Endothelial cell of umbilical vein (primary cell): Measurements from ENCODE around the gene RALB. TPM values are rescaled to one million over a fixed set of nuclear protein-coding genes. Genes with fewer than 3 reads are reported as not detected.

Source experiments
- BruUV-seq: library from RNA; stranded (reverse); fragments of 400-500 nt; replicated peaks from 2 replicates; lab custom pipeline; 2021; lab: Mats Ljungman, UMichigan
- CTCF ChIA-PET: fragments of 300-600, 350-600 bp; sonication (Branson Sonifier 250); formaldehyde crosslinking; loops from one replicate; lab custom pipeline; 2021; ENCODE audit warnings: antibody characterized with exemption, inconsistent platforms; lab: Charles Lee
- POLR2A ChIA-PET: fragments of 300-600, 350-600 bp; sonication (Branson Sonifier 250); formaldehyde crosslinking; loops from one replicate; lab custom pipeline; 2021; ENCODE audit warnings: antibody characterized with exemption, inconsistent platforms; lab: Charles Lee
- DNase-seq: peaks from one replicate; pipeline ENCODE4 v3.0.0-alpha.2; 2011; ENCODE audit warnings: low read depth, low spot score
- FAIRE-seq: peaks from 2 replicates; lab custom pipeline; 2011; peaks lifted over from hg19 to GRCh38; lab: Jason Lieb, UNC
- H2AFZ ChIP-seq: 2 replicates; pipeline ENCODE4 v1.6.0; 2012; ENCODE audit warnings: low read depth, low read length, control low read depth, inconsistent platforms
- H3K27ac ChIP-seq: 2 replicates; pipeline ENCODE4 v1.5.1; 2011; ENCODE audit warnings: low read depth, mild to moderate bottlenecking, control low read depth, low read length, moderate library complexity; ENCODE audit not compliant: insufficient read depth
- H3K27me3 ChIP-seq, 2 experiments: 2 replicates each; pipeline versions ENCODE4 v1.6.0 to v1.6.1; 2011; ENCODE audit warnings: low read length in 2 of 2, mixed read lengths in 1 of 2; ENCODE audit not compliant: control insufficient read depth in 2 of 2, insufficient read depth in 2 of 2
- H3K36me3 ChIP-seq, 2 experiments: 2 replicates in 1 of 2; 3 replicates in 1 of 2; pipeline ENCODE4 v1.5.1; 2011; ENCODE audit warnings: low read length in 2 of 2, mild to moderate bottlenecking in 1 of 2, moderate library complexity in 1 of 2; ENCODE audit not compliant: control insufficient read depth in 2 of 2, insufficient read depth in 2 of 2; ENCODE audit errors: extremely low read depth in 1 of 2
- H3K4me1 ChIP-seq: 3 replicates; pipeline ENCODE4 v1.5.1; 2011; ENCODE audit warnings: mild to moderate bottlenecking, low read length; ENCODE audit not compliant: control insufficient read depth, insufficient read depth; ENCODE audit errors: extremely low read depth
- H3K4me2 ChIP-seq: 2 replicates; pipeline ENCODE4 v1.6.1; 2011; ENCODE audit warnings: low read length, control low read depth, mixed read lengths; ENCODE audit not compliant: insufficient read depth
- H3K4me3 ChIP-seq, 3 experiments: fragments of 200-600 bp in 1 of 3; sonication (generic), shearing (Covaris generic) in 1 of 3; replicated peaks in 1 of 3; 2 replicates each; pipeline ENCODE4 v1.5.1; 2011 to 2016; ENCODE audit warnings: control low read depth in 3 of 3, low read length in 3 of 3, mild to moderate bottlenecking in 2 of 3, inconsistent platforms in 1 of 3, low read depth in 1 of 3, moderate library complexity in 1 of 3; ENCODE audit not compliant: insufficient read depth in 1 of 3
- H3K79me2 ChIP-seq: 2 replicates; pipeline ENCODE4 v1.6.0; 2012; ENCODE audit warnings: low read length, inconsistent platforms; ENCODE audit not compliant: control insufficient read depth, insufficient read depth
- H3K9ac ChIP-seq: replicated peaks from 2 replicates; pipeline ENCODE3; 2011; ENCODE audit warnings: low read length, control low read depth; ENCODE audit not compliant: insufficient read depth; ENCODE audit errors: extremely low read depth
- H3K9me1 ChIP-seq: replicated peaks from 3 replicates; pipeline ENCODE4 v1.6.0; 2011; ENCODE audit warnings: mild to moderate bottlenecking, low read length; ENCODE audit not compliant: control insufficient read depth, insufficient read depth; ENCODE audit errors: extremely low read depth
- H3K9me3 ChIP-seq: replicated peaks from 2 replicates; pipeline ENCODE4 v1.5.1; 2012; ENCODE audit warnings: low read length, inconsistent platforms; ENCODE audit not compliant: control insufficient read depth, insufficient read depth
- H4K20me1 ChIP-seq: replicated peaks from 2 replicates; pipeline ENCODE3; 2011; ENCODE audit warnings: mild to moderate bottlenecking, low read length; ENCODE audit not compliant: control insufficient read depth, insufficient read depth; ENCODE audit errors: extremely low read depth
- FOS ChIP-seq: IDR thresholded peaks from 2 replicates; pipeline ENCODE4 v1.6.1; 2011; ENCODE audit warnings: mild to moderate bottlenecking, low read length, moderate library complexity, borderline replicate concordance; ENCODE audit not compliant: insufficient read depth
- GATA2 ChIP-seq: IDR thresholded peaks from 2 replicates; pipeline ENCODE4 v1.7.0; 2011; ENCODE audit warnings: low read depth, mild to moderate bottlenecking, moderate library complexity, mixed read lengths, low read length; ENCODE audit not compliant: insufficient read length, insufficient read depth
- JUN ChIP-seq: IDR thresholded peaks from 2 replicates; pipeline ENCODE4 v1.6.1; 2011; ENCODE audit warnings: borderline replicate concordance, low read depth; ENCODE audit not compliant: insufficient read length, insufficient read depth
- dilution Hi-C: fragments of 300-500 bp; cut with MboI; formaldehyde crosslinking; loops from one replicate; pipeline ENCODE4 v1.15.0; 2019; ENCODE audit warnings: low sequenced_read_pairs; ENCODE audit not compliant: extremely low pct_ligation_motif_present
- intact Hi-C: fragments of 100-400 bp; cut with micrococcal nuclease; formaldehyde crosslinking; loops from one replicate; pipeline ENCODE4 v1.10.0; 2022
- polyA plus RNA-seq, 4 experiments: library from polyadenylated mRNA; depleted of rRNA in 3 of 4; stranded (reverse) in 3 of 4; unstranded in 1 of 4; fragments of >200 nt; gene quantifications; 2 replicates each; pipeline versions ENCODE4 v1.2.1 to v1.2.3, GENCODE V29; 2011 to 2012; ENCODE audit warnings: missing spikeins in 1 of 4
- total RNA-seq: library from RNA; stranded (reverse); gene quantifications from 2 replicates; pipeline ENCODE4 v1.2.3, GENCODE V29; 2021
- TF ChIP-seq, protein P1 (sequence below), 2 donors: IDR thresholded peaks; 1 replicate in 1 of 2; 2 replicates in 1 of 2; pipeline ENCODE4 v1.5.1; 2011; ENCODE audit warnings: low read length in 2 of 2, mild to moderate bottlenecking in 2 of 2, moderate library complexity in 2 of 2, control low read depth in 1 of 2, inconsistent platforms in 1 of 2, low read depth in 1 of 2; ENCODE audit not compliant: insufficient read depth in 1 of 2; ENCODE audit errors: extremely low read depth in 1 of 2

The RALB gene
- total and polyA plus RNA-seq, 2 donors (not counting 3 experiments of a cell fraction or from before 2014, with no cell fraction given): 105 to 115 TPM

DNA sequence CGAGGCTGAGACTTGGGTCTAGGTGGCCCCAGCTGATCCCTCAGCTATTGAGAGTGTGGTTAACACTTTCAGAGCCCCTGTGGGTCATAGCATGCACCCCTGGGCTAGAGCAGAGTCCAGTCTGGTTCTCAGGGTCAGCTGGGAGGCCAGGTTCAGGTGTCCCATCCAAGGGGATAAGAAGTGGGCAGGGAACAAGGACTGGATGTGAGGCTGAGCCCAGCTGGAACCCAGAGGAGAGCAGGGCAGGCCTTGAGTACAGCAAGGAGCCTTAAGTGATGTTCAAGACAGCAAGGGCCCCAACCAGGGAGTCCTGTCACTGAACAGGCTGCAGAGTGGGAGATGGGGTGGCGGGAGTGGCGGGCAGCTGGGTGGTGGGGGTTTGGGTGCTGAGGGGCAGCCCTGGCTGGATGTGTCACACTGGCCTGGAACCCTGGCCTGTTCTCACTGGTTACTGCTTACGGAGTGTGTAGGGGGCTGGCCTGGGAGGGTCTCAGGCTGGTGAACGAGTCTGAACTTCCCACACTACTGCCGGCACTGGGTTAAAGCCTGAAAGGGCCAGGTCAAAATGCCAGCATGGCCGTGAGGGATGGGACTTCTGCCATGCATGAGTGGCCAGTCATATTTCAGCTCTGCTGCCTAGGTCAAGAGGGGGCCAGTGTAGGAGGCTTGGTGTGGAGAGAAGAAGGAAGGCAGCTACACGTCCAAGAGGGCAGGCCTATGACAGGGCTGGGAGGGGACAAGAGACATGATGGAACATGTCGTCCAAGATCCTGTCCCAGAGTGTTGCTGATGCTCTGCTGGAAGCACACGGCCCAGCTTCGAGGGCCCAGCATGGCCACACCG is 43.0 kb upstream of the RALB start:
- Histone ChIP-seq H3K4me2 (no peak overlapping the region), H3K27ac (no peak overlapping the region), H2AFZ (no peak overlapping the region), H3K9me1 (no peaks in the 10 kb centered on the region), H3K27me3 (no peaks in the 10 kb centered on the region), H3K36me3 (no peaks in the 10 kb centered on the region), H3K9ac (no peak overlapping the region), H3K4me1 (no peaks in the 10 kb centered on the region), H4K20me1 (no peaks in the 10 kb centered on the region), H3K79me2 (no peaks in the 10 kb centered on the region), H3K9me3 (no peaks in the 10 kb centered on the region), H3K4me3 (no peak overlapping the region)
- no peak for FAIRE-seq
- TF ChIP-seq, protein P1, sequence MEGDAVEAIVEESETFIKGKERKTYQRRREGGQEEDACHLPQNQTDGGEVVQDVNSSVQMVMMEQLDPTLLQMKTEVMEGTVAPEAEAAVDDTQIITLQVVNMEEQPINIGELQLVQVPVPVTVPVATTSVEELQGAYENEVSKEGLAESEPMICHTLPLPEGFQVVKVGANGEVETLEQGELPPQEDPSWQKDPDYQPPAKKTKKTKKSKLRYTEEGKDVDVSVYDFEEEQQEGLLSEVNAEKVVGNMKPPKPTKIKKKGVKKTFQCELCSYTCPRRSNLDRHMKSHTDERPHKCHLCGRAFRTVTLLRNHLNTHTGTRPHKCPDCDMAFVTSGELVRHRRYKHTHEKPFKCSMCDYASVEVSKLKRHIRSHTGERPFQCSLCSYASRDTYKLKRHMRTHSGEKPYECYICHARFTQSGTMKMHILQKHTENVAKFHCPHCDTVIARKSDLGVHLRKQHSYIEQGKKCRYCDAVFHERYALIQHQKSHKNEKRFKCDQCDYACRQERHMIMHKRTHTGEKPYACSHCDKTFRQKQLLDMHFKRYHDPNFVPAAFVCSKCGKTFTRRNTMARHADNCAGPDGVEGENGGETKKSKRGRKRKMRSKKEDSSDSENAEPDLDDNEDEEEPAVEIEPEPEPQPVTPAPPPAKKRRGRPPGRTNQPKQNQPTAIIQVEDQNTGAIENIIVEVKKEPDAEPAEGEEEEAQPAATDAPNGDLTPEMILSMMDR (IDR thresholded peaks at IDR 0.05; ENCODE audit: extremely low read depth in 1 of 2, insufficient read depth in 1 of 2, low read depth in 1 of 2, low read length in 2 of 2): no peak
- TF ChIP-seq GATA2 (no peak), JUN (no peak), FOS (no peak)
- no peak for DNase-seq
- dilution Hi-C loops: no loop called here
- no TSS peak for BruUV-seq
- CTCF ChIA-PET: interaction anchor here (0.9 to 5.9 kb wide), 3 partner anchors 30 to 104 kb away, joined by 3 to 42 read pairs (median 4); no protein-coding TSS in a partner anchor
- intact Hi-C loops: loop anchor here (5.0 kb wide), 1 partner anchor 473 kb away; no protein-coding TSS in a partner anchor
- POLR2A ChIA-PET: no interaction called here
